ENCODE data around the gene SMARCB1.

The SMARCB1 gene

GRCh38 chr22:23783265-23784150, 3.3 kb upstream of the SMARCB1 start:
- no peak for TF ChIP-seq CTCF (conservative IDR thresholded peaks at IDR 0.05; ENCODE audit: control insufficient read depth, insufficient read depth, low read depth, low read length)
- no peak for DNase-seq (ENCODE audit: low read depth)
- no peak overlapping the region for H3K4me3 ChIP-seq (ENCODE audit: control insufficient read depth, low read depth, low read length)

GRCh38 chr22:23784215-23784732, 2.5 kb upstream of the SMARCB1 start:
- TF ChIP-seq CTCF (conservative IDR thresholded peaks at IDR 0.05; ENCODE audit: control insufficient read depth, insufficient read depth, low read depth, low read length), result no peak
- H3K4me3 ChIP-seq (ENCODE audit: control insufficient read depth, low read depth, low read length), result no peak overlapping the region
- no peak for DNase-seq (ENCODE audit: low read depth)

- DNase-seq (ENCODE audit: low read depth), result no peak
- H3K4me3 ChIP-seq (ENCODE audit: control insufficient read depth, low read depth, low read length), result peak overlapping the region; percentile 30
- TF ChIP-seq CTCF (conservative IDR thresholded peaks at IDR 0.05; ENCODE audit: control insufficient read depth, insufficient read depth, low read depth, low read length), result no peak
Measured at GRCh38 chr22:23786261-23786710, 480 bp upstream of the SMARCB1 start.

- DNase-seq (ENCODE audit: low read depth), result no peak
- H3K4me3 ChIP-seq (ENCODE audit: control insufficient read depth, low read depth, low read length), result peak overlapping the region; percentile 71
- no peak for TF ChIP-seq CTCF (conservative IDR thresholded peaks at IDR 0.05; ENCODE audit: control insufficient read depth, insufficient read depth, low read depth, low read length)
Measured at GRCh38 chr22:23787600-23787896, 782 bp downstream of the SMARCB1 start.

- TF ChIP-seq CTCF (conservative IDR thresholded peaks at IDR 0.05; ENCODE audit: control insufficient read depth, insufficient read depth, low read depth, low read length), result no peak
- H3K4me3 ChIP-seq (ENCODE audit: control insufficient read depth, low read depth, low read length), result peak overlapping the region; percentile 71
- DNase-seq (ENCODE audit: low read depth), result no peak
Measured at GRCh38 chr22:23787910-23788309, 1.1 kb downstream of the SMARCB1 start.

- no peak for DNase-seq (ENCODE audit: low read depth)
- no peak for TF ChIP-seq CTCF (conservative IDR thresholded peaks at IDR 0.05; ENCODE audit: control insufficient read depth, insufficient read depth, low read depth, low read length)
- H3K4me3 ChIP-seq (ENCODE audit: control insufficient read depth, low read depth, low read length), result no peak overlapping the region
Measured at GRCh38 chr22:23789121-23789520, 2.4 kb downstream of the SMARCB1 start.
